A549 (cell line): Measurements from ENCODE around the gene PAX4. TPM values are rescaled to one million over a fixed set of nuclear protein-coding genes. Genes with fewer than 3 reads are reported as not detected.
A peak's percentile ranks its signal among the peaks of the same experiment; 100 is the strongest.

Experiments
- ATAC-seq, 2 experiments: fragments of 200-7000 bp in 1 of 2; fragments of >200 bp in 1 of 2; cut with Nextera tagmentation in 1 of 2; cut with Tn5 transposase in 1 of 2; 3 replicates each; pipeline versions ENCODE4 v1.8.0 to v1.9.1; 2018 to 2020; ENCODE audit warnings: mild to moderate bottlenecking in 1 of 2, moderate library complexity in 1 of 2
- CTCF ChIA-PET: fragments of 300-600 bp; sonication (Branson Sonifier 250); formaldehyde crosslinking; extraction: SDS; loops from one replicate; lab custom pipeline; 2021; ENCODE audit warnings: antibody characterized with exemption, inconsistent platforms; lab: Yijun Ruan, JAX
- POLR2A ChIA-PET: fragments of 350-600 bp; formaldehyde crosslinking; extraction: SDS; loops from one replicate; lab custom pipeline; 2021; ENCODE audit warnings: antibody characterized with exemption, inconsistent platforms; lab: Yijun Ruan, JAX
- DNase-seq, 2 experiments: peaks; one replicate each; pipeline versions ENCODE4 v3.0.0 to v3.0.0-alpha.2; 2011 to 2016; ENCODE audit warnings: low read depth in 1 of 2, low spot score in 1 of 2
- FAIRE-seq: peaks from 2 replicates; lab custom pipeline; 2011; peaks lifted over from hg19 to GRCh38; lab: Jason Lieb, UNC
- H3K27ac ChIP-seq, 2 experiments: fragments of >200 bp; sonication (Bioruptor Twin); formaldehyde crosslinking; 3 replicates each; pipeline ENCODE4 v1.5.1; 2016 to 2017
- H3K4me1 ChIP-seq: fragments of >200 bp; sonication (Bioruptor Twin); formaldehyde crosslinking; 3 replicates; pipeline ENCODE4 v1.6.1; 2016
- H3K4me2 ChIP-seq: fragments of >200 bp; sonication (Bioruptor Twin); formaldehyde crosslinking; 3 replicates; pipeline ENCODE4 v1.6.1; 2016
- H3K4me3 ChIP-seq: fragments of >200 bp; sonication (Bioruptor Twin); formaldehyde crosslinking; 3 replicates; pipeline ENCODE4 v1.5.1; 2016
- H3K9me3 ChIP-seq: fragments of >200 bp; sonication (Bioruptor Twin); formaldehyde crosslinking; 3 replicates; pipeline ENCODE4 v1.6.1; 2016
- CBX2 ChIP-seq: fragments of 200-600 bp; sonication (generic); IDR thresholded peaks from 2 replicates; pipeline ENCODE4 v1.6.1; 2016; ENCODE audit warnings: low read depth, mild to moderate bottlenecking, borderline replicate concordance
- CEBPB ChIP-seq, 2 experiments: fragments of >200 bp in 1 of 2; sonication (Bioruptor Twin) in 1 of 2; formaldehyde crosslinking in 1 of 2; IDR thresholded peaks; 2 replicates each; pipeline ENCODE4 v1.6.1; 2012 to 2016
- CHD2 ChIP-seq: fragments of 150-350 bp; IDR thresholded peaks from 2 replicates; pipeline ENCODE4 v1.6.1; 2014; ENCODE audit warnings: low read length; ENCODE audit not compliant: partially characterized antibody
- CHD4 ChIP-seq: fragments of 200-600 bp; sonication (generic); IDR thresholded peaks from 2 replicates; pipeline ENCODE4 v1.6.1; 2016; ENCODE audit warnings: antibody characterized with exemption, mild to moderate bottlenecking, borderline replicate concordance
- EHF ChIP-seq: fragments of 250-450 bp; sonication (Bioruptor Pico); IDR thresholded peaks from 2 replicates; pipeline ENCODE4 v1.5.0; 2020; ENCODE audit warnings: mild to moderate bottlenecking
- FOSB ChIP-seq: fragments of 250-450 bp; sonication (Bioruptor Pico); IDR thresholded peaks from 2 replicates; pipeline ENCODE4 v1.5.0; 2020; ENCODE audit warnings: mild to moderate bottlenecking, moderate library complexity
- FOSL2 ChIP-seq, 2 experiments: fragments of 450-650 bp in 1 of 2; fragments of >200 bp in 1 of 2; sonication (Bioruptor Twin) in 1 of 2; formaldehyde crosslinking; IDR thresholded peaks; 2 replicates each; pipeline versions ENCODE4 v1.5.0 to v1.6.1; 2016 to 2020; ENCODE audit warnings: mild to moderate bottlenecking in 1 of 2, moderate library complexity in 1 of 2
- HOXA7 ChIP-seq: fragments of 250-450 bp; sonication (Bioruptor Pico); IDR thresholded peaks from 2 replicates; pipeline ENCODE4 v1.5.0; 2020; ENCODE audit warnings: mild to moderate bottlenecking, moderate library complexity
- HOXB13 ChIP-seq: fragments of 250-450 bp; sonication (Bioruptor Pico); IDR thresholded peaks from 2 replicates; pipeline ENCODE4 v1.5.0; 2020; ENCODE audit warnings: low read depth, mild to moderate bottlenecking, moderate library complexity
- HOXB5 ChIP-seq: fragments of 250-450 bp; sonication (Bioruptor Pico); IDR thresholded peaks from 2 replicates; pipeline ENCODE4 v1.5.0; 2020; ENCODE audit warnings: mild to moderate bottlenecking, moderate library complexity
- JUN ChIP-seq, 2 experiments: fragments of >200 bp; sonication (Bioruptor Twin); formaldehyde crosslinking; IDR thresholded peaks; 2 replicates in 1 of 2; 3 replicates in 1 of 2; pipeline ENCODE4 v1.6.1; 2016 to 2017
- JUNB ChIP-seq: fragments of >200 bp; sonication (Bioruptor Twin); formaldehyde crosslinking; IDR thresholded peaks from 2 replicates; pipeline ENCODE4 v1.6.1; 2016
- KDM1A ChIP-seq: fragments of 200-600 bp; sonication (generic); IDR thresholded peaks from 2 replicates; pipeline ENCODE4 v1.6.1; 2016; ENCODE audit warnings: low read depth, mild to moderate bottlenecking
- KDM5A ChIP-seq: fragments of 200-600 bp; sonication (generic); IDR thresholded peaks from 2 replicates; pipeline ENCODE4 v1.6.1; 2016; ENCODE audit warnings: antibody characterized with exemption, mild to moderate bottlenecking
- MAFK ChIP-seq: fragments of 450-650 bp; IDR thresholded peaks from 2 replicates; pipeline ENCODE4 v1.6.1; 2014; ENCODE audit not compliant: partially characterized antibody
- MYC ChIP-seq: IDR thresholded peaks from 2 replicates; pipeline ENCODE4 v1.6.1; 2012; ENCODE audit warnings: mild to moderate bottlenecking, inconsistent platforms, low read length, improper control_type of control experiment, borderline replicate concordance
- NFE2L2 ChIP-seq: fragments of 150-350 bp; conservative IDR thresholded peaks from 2 replicates; pipeline ENCODE4 v1.6.1; 2014; ENCODE audit warnings: low read length
- PHF8 ChIP-seq: fragments of 200-600 bp; sonication (generic); IDR thresholded peaks from 2 replicates; pipeline ENCODE4 v1.6.1; 2016; ENCODE audit warnings: low read depth, mild to moderate bottlenecking, antibody characterized with exemption, moderate library complexity, borderline replicate concordance
- POLR2A ChIP-seq: IDR thresholded peaks from 2 replicates; pipeline ENCODE4 v1.6.1; 2012; ENCODE audit warnings: mild to moderate bottlenecking, low read length
- RAD21 ChIP-seq, 2 experiments: fragments of >200 bp in 1 of 2; sonication (Bioruptor Twin) in 1 of 2; formaldehyde crosslinking in 1 of 2; IDR thresholded peaks in 1 of 2; conservative IDR thresholded peaks in 1 of 2; 2 replicates in 1 of 2; 3 replicates in 1 of 2; pipeline ENCODE4 v1.6.1; 2012 to 2018; ENCODE audit warnings: inconsistent platforms in 1 of 2
- RCOR1 ChIP-seq: fragments of 150-350 bp; IDR thresholded peaks from 2 replicates; pipeline ENCODE4 v1.6.1; 2014; ENCODE audit warnings: antibody characterized with exemption, low read length, low read depth
- RFX5 ChIP-seq: fragments of 450-650 bp; IDR thresholded peaks from 2 replicates; pipeline ENCODE4 v1.7.1; 2014; ENCODE audit warnings: antibody characterized with exemption, mild to moderate bottlenecking, moderate library complexity
- SMC3 ChIP-seq: fragments of >200 bp; sonication (Bioruptor Twin); formaldehyde crosslinking; IDR thresholded peaks from 3 replicates; pipeline ENCODE4 v1.6.1; 2018; ENCODE audit warnings: inconsistent platforms
- SREBF2 ChIP-seq: fragments of 450-650 bp; IDR thresholded peaks from 2 replicates; pipeline ENCODE4 v1.6.1; 2014; ENCODE audit warnings: mild to moderate bottlenecking, moderate library complexity
- TFCP2L1 ChIP-seq: fragments of 250-450 bp; sonication (Bioruptor Pico); IDR thresholded peaks from 2 replicates; pipeline ENCODE4 v1.5.0; 2021; ENCODE audit warnings: mild to moderate bottlenecking
- TP53 ChIP-seq: fragments of 250-450 bp; sonication (Bioruptor Pico); IDR thresholded peaks from 2 replicates; pipeline ENCODE4 v1.5.0; 2021; ENCODE audit warnings: mild to moderate bottlenecking, moderate library complexity
- ZSCAN20 ChIP-seq: fragments of 250-450 bp; sonication (Bioruptor Pico); IDR thresholded peaks from 2 replicates; pipeline ENCODE4 v1.8.0; 2022; ENCODE audit warnings: mild to moderate bottlenecking, moderate library complexity
- WGBS: methylation state at CpG from one replicate; pipeline ENCODE4 v1.1.6; 2017; ENCODE audit errors: missing lambda C conversion rate; 5-methylcytosine and 5-hydroxymethylcytosine counted together
- polyA plus RNA-seq, 4 experiments: library from polyadenylated mRNA; depleted of rRNA in 3 of 4; stranded (reverse); fragments of >200 nt; fragmentation: RNase III in 1 of 4; extraction: RNeasy Plus Mini Kit Qiagen cat#74134 plus additional on column Dnase treatment in 1 of 4; gene quantifications; 2 replicates in 3 of 4; 3 replicates in 1 of 4; pipeline ENCODE4 v1.2.3, GENCODE V29; 2011 to 2017
- TF ChIP-seq, protein P1 (sequence below): fragments of 250-450 bp; sonication (Bioruptor Pico); IDR thresholded peaks from 2 replicates; pipeline ENCODE4 v1.5.0; 2020; ENCODE audit warnings: low read depth, mild to moderate bottlenecking, moderate library complexity
- TF ChIP-seq, protein P2 (sequence below): IDR thresholded peaks from 2 replicates; pipeline ENCODE4 v1.6.1; 2012; ENCODE audit warnings: low read depth, borderline replicate concordance
- TF ChIP-seq, protein P3 (sequence below): fragments of >200 bp; sonication (Bioruptor Twin); formaldehyde crosslinking; IDR thresholded peaks from 3 replicates; pipeline ENCODE4 v1.6.1; 2016
- TF ChIP-seq, protein P4 (sequence below): fragments of >200 bp; sonication (Bioruptor Twin); formaldehyde crosslinking; IDR thresholded peaks from 2 replicates; pipeline ENCODE4 v1.6.1; 2016
- TF ChIP-seq, protein P5 (sequence below): IDR thresholded peaks from 2 replicates; pipeline ENCODE4 v1.6.1; 2012

Gene PAX4
- polyA plus RNA-seq, 2 of the 4 experiments (the other 2 are of a cell fraction): not detected

DNA sequence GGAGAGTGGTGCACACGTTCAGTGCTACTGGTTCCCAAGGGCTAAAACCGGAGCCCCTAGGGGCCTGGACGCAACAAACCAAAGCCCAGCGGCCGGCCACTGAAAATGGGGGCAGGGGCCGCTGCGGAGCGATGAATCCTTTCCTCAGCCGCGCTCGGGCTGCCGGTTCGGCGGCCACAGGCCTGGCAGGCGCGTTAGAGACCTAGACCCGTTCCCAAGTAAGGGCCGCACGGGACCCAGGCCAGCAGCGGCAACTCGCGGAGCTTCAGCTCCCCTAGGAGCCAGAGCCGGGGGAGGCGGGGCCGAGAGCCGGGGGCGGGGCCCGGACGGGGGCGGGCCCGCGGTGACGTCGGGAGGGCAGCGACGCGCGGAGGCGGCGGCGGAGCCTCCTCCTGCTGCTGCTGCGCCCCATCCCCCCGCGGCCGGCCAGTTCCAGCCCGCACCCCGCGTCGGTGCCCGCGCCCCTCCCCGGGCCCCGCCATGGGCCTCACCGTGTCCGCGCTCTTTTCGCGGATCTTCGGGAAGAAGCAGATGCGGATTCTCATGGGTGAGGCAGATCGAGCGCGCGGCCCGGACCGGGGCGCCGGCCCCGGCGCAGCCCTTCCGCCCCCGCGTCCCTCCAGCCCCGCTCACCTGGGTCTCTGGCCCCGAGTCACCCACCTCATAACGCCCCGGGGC lies 29.8 kb downstream of the PAX4 start, which contains the start of gene ARF5 (continued):
- TF ChIP-seq, protein P1, sequence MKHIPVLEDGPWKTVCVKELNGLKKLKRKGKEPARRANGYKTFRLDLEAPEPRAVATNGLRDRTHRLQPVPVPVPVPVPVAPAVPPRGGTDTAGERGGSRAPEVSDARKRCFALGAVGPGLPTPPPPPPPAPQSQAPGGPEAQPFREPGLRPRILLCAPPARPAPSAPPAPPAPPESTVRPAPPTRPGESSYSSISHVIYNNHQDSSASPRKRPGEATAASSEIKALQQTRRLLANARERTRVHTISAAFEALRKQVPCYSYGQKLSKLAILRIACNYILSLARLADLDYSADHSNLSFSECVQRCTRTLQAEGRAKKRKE: no peak
- TF ChIP-seq POLR2A (peak; percentile 69), RCOR1 (no peak), MAFK (no peak), SMC3 (no peak), TP53 (CRISPR knock-in tag) (no peak), TFCP2L1 (CRISPR knock-in tag) (no peak), KDM5A (no peak), HOXA7 (CRISPR knock-in tag) (no peak), JUN (IDR thresholded peaks at IDR 0.05) (peak; percentile 59 to 66; a peak in 2 of 5 replicates), RFX5 (no peak), HOXB13 (no peak), EHF (CRISPR knock-in tag) (no peak)

DNA sequence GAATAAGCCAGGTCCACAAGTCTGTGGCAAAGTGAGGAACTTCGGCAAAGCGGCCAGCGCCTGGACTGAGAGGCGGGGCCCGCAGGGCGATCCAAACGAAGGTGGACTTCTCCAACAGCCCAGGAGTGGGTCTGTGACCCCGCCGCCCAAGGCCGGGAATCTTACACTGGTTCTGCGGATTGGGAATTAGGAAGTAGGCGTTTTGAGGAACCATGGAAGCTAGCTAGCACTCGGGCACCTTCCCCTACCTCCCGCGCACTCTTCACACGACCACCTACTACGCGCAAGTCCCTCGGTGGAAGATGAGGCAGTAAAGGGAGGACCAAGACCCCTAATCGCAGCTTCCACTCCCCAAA lies 30.3 kb downstream of the PAX4 start:
- H3K4me1 ChIP-seq: peaks cover 23% of the 10 kb centered on the region
- ChIA-PET CTCF (interaction anchor here (1.0 to 2.0 kb wide), 4 partner anchors 9 to 621 kb away, joined by 3 to 4 read pairs (median 4); no protein-coding TSS in a partner anchor), POLR2A (no interaction called here)
- no peak for TF ChIP-seq KDM1A
- no peak for TF ChIP-seq JUN (IDR thresholded peaks at IDR 0.05)
- TF ChIP-seq RAD21 (conservative IDR thresholded peaks at IDR 0.05 in 1 of 2, IDR thresholded peaks at IDR 0.05 in 1 of 2): no peak
- TF ChIP-seq, protein P2, sequence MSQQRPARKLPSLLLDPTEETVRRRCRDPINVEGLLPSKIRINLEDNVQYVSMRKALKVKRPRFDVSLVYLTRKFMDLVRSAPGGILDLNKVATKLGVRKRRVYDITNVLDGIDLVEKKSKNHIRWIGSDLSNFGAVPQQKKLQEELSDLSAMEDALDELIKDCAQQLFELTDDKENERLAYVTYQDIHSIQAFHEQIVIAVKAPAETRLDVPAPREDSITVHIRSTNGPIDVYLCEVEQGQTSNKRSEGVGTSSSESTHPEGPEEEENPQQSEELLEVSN: no peak
- TF ChIP-seq JUNB: no peak
- TF ChIP-seq, protein P3, sequence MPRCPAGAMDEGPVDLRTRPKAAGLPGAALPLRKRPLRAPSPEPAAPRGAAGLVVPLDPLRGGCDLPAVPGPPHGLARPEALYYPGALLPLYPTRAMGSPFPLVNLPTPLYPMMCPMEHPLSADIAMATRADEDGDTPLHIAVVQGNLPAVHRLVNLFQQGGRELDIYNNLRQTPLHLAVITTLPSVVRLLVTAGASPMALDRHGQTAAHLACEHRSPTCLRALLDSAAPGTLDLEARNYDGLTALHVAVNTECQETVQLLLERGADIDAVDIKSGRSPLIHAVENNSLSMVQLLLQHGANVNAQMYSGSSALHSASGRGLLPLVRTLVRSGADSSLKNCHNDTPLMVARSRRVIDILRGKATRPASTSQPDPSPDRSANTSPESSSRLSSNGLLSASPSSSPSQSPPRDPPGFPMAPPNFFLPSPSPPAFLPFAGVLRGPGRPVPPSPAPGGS: no peak
- TF ChIP-seq FOSL2 (IDR thresholded peaks at IDR 0.05): no peak
- TF ChIP-seq FOSL2 (CRISPR knock-in tag; IDR thresholded peaks at IDR 0.05): no peak
- no peak for TF ChIP-seq HOXB5 (CRISPR knock-in tag)
- no peak for TF ChIP-seq ZSCAN20 (CRISPR knock-in tag)
- no peak for TF ChIP-seq KDM5A
- TF ChIP-seq PHF8: no peak
- H3K27ac ChIP-seq: peak overlapping the region; percentile 87 to 94
- ATAC-seq (no peak), DNase-seq (no peak), FAIRE-seq (no peak)
- H3K4me2 ChIP-seq: peak overlapping the region; percentile 92
- WGBS: 80% methylated on average over 18 of the region's 20 CpGs
- H3K4me3 ChIP-seq: peak overlapping the region; percentile 86
- no peaks in the 10 kb centered on the region for H3K9me3 ChIP-seq

DNA sequence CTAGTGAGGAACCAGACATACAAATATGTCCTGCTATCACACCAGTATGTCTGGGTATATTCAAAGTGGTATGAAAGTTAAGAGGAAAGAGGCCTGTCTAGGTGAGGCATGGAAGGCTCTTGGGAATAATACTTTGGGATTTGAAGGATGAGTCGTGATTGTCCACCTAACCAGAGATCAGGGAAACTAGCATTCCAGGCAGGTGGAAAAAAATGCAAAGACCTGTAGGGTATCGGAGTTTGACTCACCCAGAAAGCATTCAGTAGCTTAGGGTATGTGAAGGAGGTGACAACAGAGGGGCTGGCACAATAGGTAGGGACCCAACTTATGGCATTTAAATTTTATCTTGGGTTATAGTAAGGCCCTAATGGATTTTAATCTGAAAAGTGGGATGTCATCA lies 31.6 kb downstream of the PAX4 start:
- CTCF ChIA-PET: interaction anchor here (1.1 to 1.9 kb wide), 2 partner anchors 13 to 623 kb away, joined by 3 to 4 read pairs; no protein-coding TSS in a partner anchor

More for the DNA sequence above, 31.6 kb downstream of the PAX4 start:
- Histone ChIP-seq H3K9me3 (no peaks in the 10 kb centered on the region), H3K4me3 (no peak overlapping the region), H3K27ac (no peak overlapping the region), H3K4me1 (peaks cover 23% of the 10 kb centered on the region), H3K4me2 (no peak overlapping the region)
- POLR2A ChIA-PET: interaction anchor here (1.0 kb wide), 1 partner anchor 194 kb away, joined by 3 read pairs; the partner anchor contains the start of gene ZNF800
- WGBS: 75% methylated on average over 2 of the region's 2 CpGs
- FAIRE-seq: no peak
- TF ChIP-seq SREBF2 (no peak), CHD4 (no peak), CEBPB (IDR thresholded peaks at IDR 0.05) (no peak), CHD2 (no peak), FOSL2 (IDR thresholded peaks at IDR 0.05) (no peak), FOSL2 (CRISPR knock-in tag; IDR thresholded peaks at IDR 0.05) (no peak), NFE2L2 (no peak), MYC (no peak), FOSB (CRISPR knock-in tag) (no peak), KDM5A (no peak), CBX2 (no peak)
- TF ChIP-seq, protein P4, sequence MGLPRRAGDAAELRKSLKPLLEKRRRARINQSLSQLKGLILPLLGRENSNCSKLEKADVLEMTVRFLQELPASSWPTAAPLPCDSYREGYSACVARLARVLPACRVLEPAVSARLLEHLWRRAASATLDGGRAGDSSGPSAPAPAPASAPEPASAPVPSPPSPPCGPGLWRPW: no peak
- TF ChIP-seq, protein P5, sequence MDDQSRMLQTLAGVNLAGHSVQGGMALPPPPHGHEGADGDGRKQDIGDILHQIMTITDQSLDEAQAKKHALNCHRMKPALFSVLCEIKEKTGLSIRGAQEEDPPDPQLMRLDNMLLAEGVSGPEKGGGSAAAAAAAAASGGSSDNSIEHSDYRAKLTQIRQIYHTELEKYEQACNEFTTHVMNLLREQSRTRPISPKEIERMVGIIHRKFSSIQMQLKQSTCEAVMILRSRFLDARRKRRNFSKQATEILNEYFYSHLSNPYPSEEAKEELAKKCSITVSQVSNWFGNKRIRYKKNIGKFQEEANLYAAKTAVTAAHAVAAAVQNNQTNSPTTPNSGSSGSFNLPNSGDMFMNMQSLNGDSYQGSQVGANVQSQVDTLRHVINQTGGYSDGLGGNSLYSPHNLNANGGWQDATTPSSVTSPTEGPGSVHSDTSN: no peak
- DNase-seq: no peak
- ATAC-seq: no peak
